GM21528 (cell line): ENCODE results near the gene STXBP6.

Experiments
- ATAC-seq: cut with Tn5 transposase; IDR thresholded peaks from one replicate; pipeline ENCODE4 v1.9.1; 2021; ENCODE audit warnings: mild to moderate bottlenecking, moderate library complexity; ENCODE audit not compliant: unreplicated experiment, low FRiP score

STXBP6 gene

GRCh38 chr14:24924544-24924943, 125.4 kb downstream of the STXBP6 start:
- no peak for ATAC-seq

- no peak for ATAC-seq
Measured at GRCh38 chr14:24921903-24922302, 128.0 kb downstream of the STXBP6 start.

GRCh38 chr14:24920265-24921075, 129.5 kb downstream of the STXBP6 start:
- ATAC-seq, result no peak

- no peak for ATAC-seq
Measured at GRCh38 chr14:24918822-24919221, 131.1 kb downstream of the STXBP6 start.

GRCh38 chr14:24915958-24916595, 133.9 kb downstream of the STXBP6 start:
- ATAC-seq, result no peak

- no peak for ATAC-seq
Measured at GRCh38 chr14:24915403-24915921, 134.5 kb downstream of the STXBP6 start.

GRCh38 chr14:24913746-24914145, 136.2 kb downstream of the STXBP6 start:
- ATAC-seq, result no peak

- ATAC-seq, result no peak
Measured at GRCh38 chr14:24913021-24913420, 136.9 kb downstream of the STXBP6 start.

GRCh38 chr14:24911324-24912109, 138.4 kb downstream of the STXBP6 start:
- no peak for ATAC-seq

- no peak for ATAC-seq
Measured at GRCh38 chr14:24910408-24910986, 139.4 kb downstream of the STXBP6 start.

GRCh38 chr14:24909523-24910302, 140.2 kb downstream of the STXBP6 start:
- ATAC-seq, result no peak

- ATAC-seq, result no peak
Measured at GRCh38 chr14:24908592-24909236, 141.2 kb downstream of the STXBP6 start.

GRCh38 chr14:24904533-24904932, 145.4 kb downstream of the STXBP6 start:
- no peak for ATAC-seq

- ATAC-seq, result no peak
Measured at GRCh38 chr14:24903337-24903736, 146.6 kb downstream of the STXBP6 start.

- ATAC-seq, result no peak
Measured at GRCh38 chr14:24900269-24901100, 149.5 kb downstream of the STXBP6 start.

GRCh38 chr14:24897793-24898192, 152.2 kb downstream of the STXBP6 start:
- ATAC-seq, result no peak

- ATAC-seq, result no peak
Measured at GRCh38 chr14:24895622-24896021, 154.3 kb downstream of the STXBP6 start.

- no peak for ATAC-seq
Measured at GRCh38 chr14:24895243-24895583, 154.7 kb downstream of the STXBP6 start.
